Stimulated activated CD4-positive, alpha-beta T cell treated with anti-CD3 and anti-CD28 coated beads, Interleukin-2, amount 100 ng/mL, for 24 hours (primary cell): ENCODE data around the gene TNNI3.
"Not testable (repeated sequence)": the region's sequence is repeated elsewhere in the genome, so short reads cannot be mapped to it uniquely, and the experiment has no call there.

Experiments
- DNase-seq, 2 donors: peaks; one replicate each; pipeline ENCODE4 v3.0.0-alpha.2; 2020

Gene TNNI3

DNA sequence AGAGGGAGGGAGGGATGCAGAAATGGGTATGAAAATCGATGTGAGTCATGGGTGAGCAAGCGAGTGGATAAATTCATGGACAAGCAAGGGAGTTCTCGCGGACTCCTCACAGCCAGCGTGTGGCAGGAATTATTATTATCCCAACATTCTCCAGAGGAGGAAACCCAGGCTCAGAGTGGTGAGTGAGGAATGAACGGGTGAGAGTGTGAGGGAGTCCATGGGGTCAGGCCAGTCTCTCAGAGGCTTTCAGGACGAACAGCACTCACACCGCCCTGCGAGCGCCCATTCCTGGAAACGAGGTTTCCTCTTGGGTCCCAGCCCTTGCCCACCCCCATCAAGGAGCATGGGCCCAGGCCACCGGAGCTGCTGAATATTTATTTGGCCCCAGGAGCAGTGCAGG lies 15.2 kb upstream of the TNNI3 start:
- no peak for DNase-seq

DNA sequence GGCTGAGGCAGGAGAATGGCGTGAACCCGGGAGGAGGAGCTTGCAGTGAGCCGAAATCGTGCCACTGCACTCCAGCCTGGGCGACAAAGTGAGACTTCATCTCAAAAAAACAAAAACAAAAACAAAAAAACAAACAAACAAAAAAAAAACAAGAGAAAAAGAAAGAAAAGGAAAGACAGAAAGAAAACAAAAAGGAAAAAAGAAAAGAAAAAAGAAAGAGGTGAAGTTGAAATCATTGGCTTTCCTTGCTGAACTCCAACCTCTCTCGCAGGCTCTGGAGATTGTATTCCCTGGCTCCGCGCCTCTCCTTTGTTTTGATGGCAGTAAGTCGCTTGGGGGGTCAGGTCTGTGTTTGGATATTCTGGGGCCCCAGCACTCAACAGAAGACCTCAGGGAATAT lies 14.8 kb upstream of the TNNI3 start:
- DNase-seq: not testable (repeated sequence)

DNA sequence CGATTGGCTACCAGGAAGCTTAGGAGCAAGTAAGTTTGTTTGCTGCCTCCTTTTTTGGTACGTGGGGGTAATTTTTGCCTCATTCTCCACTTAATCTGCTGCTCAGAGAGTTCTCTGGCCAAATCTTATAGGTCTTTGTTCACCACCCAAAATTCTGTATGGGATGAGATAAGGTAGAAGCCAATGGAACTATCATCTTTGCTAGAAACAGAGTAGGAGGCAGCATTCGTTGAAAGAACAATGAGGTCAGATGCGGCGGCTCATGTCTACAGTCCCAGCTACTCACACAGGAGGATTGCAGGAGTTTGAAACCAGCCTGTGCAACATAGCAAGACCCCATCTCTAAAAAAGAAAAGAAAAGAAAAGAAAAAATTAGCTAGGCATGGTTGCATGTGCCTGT lies 13.9 kb upstream of the TNNI3 start:
- no peak for DNase-seq

GRCh38 chr19:55169136-55169535 lies 11.6 kb upstream of the TNNI3 start:
- no peak for DNase-seq

DNA sequence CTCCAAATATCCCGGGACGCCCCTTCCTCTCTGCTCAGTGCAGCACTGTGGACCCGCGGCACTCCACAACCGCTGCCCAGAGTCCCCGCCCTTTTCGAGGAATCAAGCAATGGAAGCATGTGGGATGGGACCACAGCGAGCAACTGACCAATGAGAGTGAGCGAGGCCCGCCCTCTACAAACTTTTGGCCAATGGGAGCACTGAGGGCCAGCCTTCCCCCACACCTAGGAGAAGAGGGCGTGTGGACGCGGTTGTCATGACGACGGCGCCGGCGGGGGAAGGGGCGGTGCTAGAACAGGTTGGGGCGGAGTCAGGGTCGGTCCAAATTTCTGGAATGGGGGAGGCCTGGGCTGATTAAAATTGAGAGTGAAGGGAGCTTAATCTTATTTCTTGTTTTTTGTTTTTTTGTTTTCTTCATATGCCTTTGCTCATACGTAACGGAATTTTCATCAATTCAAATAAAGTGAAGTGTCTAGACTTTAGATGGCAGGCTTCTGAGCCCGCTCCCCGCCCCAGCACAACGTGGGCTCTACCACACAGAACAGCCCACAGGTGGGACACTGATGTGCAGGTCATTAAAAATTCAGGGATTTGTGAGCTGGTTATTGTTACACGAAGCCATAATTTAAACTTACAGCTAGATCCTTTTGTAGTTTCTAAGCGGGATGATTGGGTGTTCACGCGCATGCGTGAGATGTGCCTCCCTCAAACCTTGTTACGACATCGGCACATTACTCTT lies 9.2 kb upstream of the TNNI3 start, which contains the start of gene DNAAF3:
Gene DNAAF3, minus strand, starts transcription at position 84 of the 739 bp plus-strand sequence. CDS start 200 bp downstream, outside the sequence.
- peak; percentile 64 to 87 for DNase-seq

- peak in 1 of 2 donors; percentile 63 for DNase-seq
Observed at GRCh38 chr19:55165952-55166529, 8.5 kb upstream of the TNNI3 start.

GRCh38 chr19:55161571-55162322 lies 4.2 kb upstream of the TNNI3 start:
- no peak for DNase-seq

DNA sequence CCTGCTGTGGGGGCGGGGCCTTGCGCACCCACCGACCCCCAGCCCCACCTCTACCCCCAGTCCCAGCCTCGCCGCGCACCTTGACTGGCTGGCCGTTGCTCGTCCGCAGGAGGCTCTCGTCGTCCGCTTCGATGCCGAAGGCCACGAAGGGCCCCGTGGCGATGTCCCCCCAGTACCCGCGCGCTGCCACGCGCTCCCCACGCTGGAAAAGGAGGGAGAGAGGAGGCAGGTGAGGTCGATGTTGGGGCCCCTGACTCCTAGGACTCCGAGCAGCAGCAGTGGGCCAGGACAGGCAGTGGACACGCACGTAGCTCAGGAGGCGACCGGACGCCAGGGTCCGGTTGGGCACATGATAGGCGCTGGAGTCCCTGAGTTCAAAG lies 3.4 kb upstream of the TNNI3 start:
- no peak for DNase-seq

DNA sequence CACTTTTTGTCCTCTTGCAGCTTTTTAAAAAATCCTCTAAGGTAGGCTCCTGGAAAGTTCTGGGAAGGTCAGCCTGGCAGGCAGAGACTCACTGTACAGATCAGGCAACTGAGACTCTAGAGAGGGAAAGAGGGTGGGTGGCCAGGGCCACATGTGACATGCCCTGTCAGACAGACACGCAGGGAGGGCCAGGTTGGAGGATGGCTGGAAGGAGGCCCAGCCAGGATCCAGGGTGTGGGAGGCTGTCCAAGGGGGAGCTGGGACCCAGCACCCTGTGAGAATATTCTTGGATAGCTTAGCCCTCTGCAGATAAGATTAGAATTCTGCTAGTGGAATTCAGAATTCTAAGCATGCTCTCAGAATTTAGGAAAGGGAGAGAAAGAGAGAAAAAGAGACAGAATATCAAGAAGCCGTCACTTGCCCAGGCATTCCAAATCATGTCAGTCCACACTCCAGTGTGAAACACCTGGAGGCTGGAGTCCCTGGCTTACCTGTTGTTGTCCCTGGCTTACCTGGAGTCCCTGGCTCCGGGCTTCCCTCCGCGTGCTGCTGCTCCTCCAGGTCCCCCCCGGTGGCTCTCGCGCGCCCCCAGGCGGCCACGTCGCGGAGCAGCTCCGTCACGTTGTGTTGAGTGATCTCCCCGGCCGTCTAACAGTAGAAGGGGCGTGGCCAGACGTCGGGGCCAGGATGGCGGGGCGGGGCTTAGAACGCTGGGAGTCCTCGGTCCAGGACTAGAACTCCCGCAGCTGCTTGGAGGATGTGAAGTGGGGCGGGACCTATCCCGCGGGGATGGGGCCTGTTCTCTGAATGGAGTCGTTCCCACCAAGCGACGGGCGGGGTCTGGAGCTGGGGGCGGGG lies 2.8 kb upstream of the TNNI3 start:
- DNase-seq: peak; percentile 89 to 94

DNA sequence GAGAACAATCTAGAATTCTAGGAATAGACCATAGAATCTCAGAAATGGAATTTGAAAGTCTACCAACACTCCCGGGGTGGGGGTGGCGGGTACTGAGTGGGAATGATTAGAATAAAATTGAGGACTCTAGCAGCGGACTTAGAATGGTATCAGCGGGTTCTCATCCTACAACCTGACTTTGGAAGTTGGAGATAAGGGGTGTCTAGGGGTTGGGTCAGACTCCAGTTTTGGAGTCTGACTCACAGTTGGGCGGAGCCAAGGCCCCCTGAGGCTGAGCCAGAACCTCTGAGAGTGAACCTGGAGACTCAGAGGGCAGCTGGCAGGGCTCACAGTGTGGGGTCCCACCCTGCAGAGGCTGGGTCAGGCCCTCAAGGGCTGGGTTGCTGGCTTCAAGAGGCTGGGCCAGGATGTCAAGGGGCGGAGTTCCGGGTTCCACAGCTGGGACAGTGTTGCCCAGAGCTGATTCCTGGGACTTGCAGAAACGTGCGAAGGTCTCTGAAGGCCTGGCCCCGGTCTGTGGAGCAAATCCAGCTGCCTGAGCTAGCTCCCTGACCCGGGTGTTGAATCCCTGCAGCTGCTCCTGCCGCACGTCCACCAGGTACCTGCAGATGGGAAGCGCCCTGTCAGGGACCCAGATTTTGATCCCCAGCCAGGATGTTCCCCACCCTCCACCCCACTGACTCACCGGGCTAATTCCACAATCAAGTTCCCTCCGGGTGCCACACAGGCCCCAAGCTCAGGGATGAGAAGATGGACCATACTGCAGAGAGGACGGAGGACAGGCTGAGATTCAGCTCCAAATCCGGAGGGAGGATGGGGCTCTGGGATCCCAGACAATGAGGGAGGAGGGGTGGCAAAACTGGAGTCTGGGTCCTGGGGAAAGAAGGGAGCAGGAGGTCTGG lies 1.6 kb upstream of the TNNI3 start:
- DNase-seq: no peak

- DNase-seq: no peak
Observed at GRCh38 chr19:55158423-55158822, 891 bp upstream of the TNNI3 start.

DNA sequence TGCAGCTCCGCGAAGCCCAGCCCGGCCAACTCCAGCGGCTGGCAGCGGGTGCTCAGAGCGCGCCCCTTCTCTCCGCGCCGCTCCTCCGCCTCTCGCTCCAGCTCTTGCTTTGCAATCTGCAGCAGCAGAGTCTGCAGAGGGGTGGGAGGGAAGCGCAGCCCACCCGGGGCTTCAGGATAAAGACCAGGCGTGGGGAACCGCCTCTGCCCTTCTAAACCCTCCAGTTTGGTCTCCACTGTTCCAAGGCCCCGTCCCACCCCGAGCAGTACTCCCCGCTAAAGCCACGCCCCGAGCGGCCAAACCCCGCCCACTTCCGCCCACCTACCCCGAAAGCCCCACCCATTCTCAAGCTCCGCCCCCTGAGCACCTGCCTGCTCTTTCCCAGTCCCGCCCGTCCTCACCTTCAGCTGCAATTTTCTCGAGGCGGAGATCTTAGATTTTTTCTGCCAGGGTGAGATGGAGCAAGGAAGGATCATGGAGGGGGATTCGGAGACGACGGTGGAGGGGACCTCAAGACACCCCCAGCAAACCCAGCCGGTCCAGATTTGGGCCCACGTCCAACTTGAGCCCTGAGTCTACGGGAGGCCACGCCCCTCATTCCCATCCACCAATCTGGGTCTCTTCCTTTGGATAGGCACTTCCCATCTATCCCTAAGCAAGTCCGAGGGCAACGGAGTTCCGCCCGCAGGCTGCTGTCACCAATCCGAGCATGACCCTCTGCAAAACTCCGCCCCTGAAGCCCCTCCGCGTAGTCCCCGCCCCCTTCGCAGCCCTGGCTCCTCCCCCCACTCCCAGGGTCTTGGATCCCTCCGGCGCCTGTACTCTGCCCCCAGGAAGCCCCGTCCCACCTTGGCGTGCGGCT lies 1.1 kb downstream of the TNNI3 start:
- peak in 1 of 2 donors; percentile 64 for DNase-seq

- not testable (repeated sequence) for DNase-seq
Observed at GRCh38 chr19:55155784-55156183, 1.7 kb downstream of the TNNI3 start.

DNA sequence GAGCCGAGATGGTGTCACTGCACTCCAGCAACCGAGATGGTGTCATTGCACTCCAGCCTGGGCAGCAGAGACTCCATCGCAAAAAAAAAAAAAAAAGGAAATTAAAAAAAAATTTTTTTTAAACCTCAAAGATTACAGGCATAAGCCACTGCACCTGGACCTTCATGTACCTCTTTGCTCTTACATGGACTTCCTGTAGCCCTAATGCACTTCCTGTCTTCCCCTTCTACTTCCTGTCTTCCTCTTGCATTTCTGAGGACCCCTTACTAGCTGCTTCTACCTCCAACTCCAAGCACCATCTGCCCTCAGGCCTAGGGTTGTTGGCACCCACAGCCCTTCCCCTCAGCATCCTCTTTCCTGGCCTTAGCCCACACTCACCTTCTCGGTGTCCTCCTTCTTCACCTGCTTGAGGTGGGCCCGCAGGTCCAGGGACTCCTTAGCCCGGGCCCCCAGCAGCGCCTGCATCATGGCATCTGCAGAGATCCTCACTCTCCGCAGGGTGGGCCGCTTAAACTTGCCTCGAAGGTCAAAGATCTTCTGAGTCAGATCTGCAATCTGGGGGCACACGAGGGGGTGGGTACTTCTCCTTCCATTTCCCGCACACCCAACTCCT lies 3.8 kb downstream of the TNNI3 start:
- no peak for DNase-seq

DNA sequence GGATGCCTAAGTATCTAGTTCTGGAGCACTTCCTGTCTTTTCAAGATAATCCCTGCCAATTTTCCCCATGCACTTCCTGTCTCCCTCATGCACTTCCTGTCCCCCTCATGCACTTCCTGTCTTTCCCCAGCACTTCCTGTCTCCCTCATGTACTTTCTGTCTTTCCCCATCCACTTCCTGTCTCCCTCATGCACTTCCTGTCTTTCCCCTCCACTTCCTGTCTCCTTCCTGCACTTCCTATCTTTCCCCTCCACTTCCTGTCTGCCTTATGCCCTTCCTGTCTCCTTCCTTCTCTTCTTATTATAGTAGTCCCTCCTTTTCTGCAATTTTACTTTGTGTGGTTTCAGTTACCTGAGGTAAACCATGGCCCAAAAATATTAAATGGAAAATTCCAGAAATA lies 5.5 kb downstream of the TNNI3 start:
- DNase-seq: no peak

- DNase-seq: no peak
Observed at GRCh38 chr19:55149078-55150003, 8.2 kb downstream of the TNNI3 start, which contains the start of gene TNNT1. TSS of gene TNNT1 (minus strand) at chr19:55149206. CDS start at chr19:55147157, 2,049 bp downstream.

DNA sequence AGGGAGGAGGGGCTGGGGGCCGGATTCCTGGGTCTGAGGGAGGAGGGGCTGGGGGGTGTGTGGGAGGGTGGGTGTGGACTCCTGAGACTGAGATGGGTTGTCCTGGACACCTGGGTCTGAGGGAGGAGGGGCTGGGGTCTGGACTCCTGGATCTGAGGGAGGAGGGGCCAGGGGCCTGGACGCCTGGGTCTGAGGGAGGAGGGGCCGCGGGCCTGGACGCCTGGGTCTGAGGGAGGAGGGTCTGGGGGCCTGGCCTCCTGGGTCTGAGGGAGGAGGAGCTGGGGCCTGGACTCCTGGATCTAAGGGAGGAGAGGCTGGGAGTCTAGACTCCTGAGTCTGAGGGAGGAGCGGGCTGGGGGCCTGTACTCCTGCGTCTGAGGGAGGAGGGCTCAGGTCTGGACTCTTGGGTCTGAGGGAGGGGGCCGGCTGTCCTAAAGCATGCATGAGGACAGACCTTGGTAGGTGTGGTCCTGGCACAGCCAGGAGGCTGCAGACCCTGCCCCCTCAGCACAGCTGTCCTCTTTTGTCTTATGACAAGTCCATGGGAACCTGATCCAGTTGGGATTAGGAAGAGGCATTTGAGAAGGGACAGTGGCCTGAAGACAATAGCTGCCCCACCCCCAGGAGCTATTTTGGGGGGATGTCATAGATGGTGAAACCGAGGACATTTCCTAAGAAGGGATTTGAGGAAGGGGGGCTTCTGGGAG lies 9.8 kb downstream of the TNNI3 start:
- no peak for DNase-seq

- DNase-seq: no peak
Observed at GRCh38 chr19:55146705-55147273, 10.7 kb downstream of the TNNI3 start.
